ENCODE measurements around the gene CPA5. TPM values are rescaled to one million over a fixed set of nuclear protein-coding genes. Genes with fewer than 3 reads are reported as not detected.
"Not testable (repeated sequence)": the region's sequence is repeated elsewhere in the genome, so short reads cannot be mapped to it uniquely, and the experiment has no call there.

CPA5 gene
- polyA plus RNA-seq, 3 donors: 0.22 to 0.36 TPM; not detected in 1

GRCh38 chr7:130358471-130358870 is 13.9 kb downstream of the CPA5 start:
- DNase-seq: no peak

DNA sequence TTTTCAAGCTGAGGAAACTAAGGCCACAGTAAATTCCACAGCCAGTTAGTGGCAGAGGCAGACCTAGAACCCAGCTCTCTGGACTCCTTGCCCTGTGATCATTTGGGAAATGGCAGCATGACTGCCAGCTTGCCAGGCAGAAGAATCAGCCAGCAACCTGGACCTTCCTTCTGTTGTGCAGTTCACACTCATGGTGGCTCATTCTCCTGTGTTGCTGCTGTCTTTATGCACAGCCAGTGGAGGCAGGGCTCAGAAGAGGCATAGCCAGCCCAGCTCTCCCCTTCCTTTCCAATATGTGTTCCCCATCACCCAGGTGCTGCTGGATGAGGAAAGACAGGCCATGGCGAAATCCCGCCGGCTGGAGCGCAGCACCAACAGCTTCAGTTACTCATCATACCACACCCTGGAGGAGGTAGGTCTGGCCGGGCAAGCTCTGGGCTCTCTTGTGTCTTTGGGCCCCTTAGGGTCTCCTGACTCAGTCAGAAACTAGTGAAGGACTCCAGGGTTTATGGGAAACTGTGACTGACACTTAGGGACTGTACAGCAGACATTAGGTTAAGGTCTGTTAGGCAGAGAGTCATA is 14.8 kb downstream of the CPA5 start:
- no peak for DNase-seq

DNA sequence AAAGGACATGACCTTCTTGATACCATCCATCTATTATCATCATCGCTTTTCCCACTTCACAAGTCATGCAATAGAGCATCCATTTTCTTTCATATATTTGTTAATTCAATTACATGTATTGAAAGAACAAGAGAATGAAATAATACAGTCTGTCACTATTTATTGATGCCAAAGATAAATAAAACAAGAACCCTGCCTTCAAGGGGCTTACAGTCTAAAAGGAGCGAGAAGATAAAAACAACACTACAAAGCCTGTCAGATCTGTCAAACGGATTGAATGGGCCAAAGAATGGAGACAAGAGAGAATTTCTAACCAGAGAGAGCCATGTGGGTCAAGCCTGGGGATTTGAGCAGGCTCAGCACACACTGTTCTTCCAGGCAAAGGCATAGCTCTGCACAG is 15.9 kb downstream of the CPA5 start:
- no peak for DNase-seq

DNA sequence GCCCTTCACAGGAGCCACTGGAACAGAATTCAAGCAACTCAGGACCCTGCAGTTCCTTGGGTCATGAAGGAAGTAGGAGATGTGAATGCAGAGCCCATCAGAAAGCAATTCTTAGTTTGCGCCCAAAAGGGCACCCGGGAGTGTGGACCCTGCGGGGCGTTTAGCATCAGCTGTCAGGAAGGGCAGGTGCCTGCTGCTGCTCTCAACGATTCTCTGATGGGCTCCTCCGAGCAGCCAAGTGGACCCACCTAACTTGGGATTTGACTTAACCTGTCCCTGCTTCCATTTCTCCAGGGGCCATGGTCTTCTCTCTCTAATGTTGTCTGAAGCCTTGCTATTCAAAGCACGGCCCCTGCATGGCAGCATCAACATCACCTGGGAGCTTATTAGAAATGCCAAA is 17.1 kb downstream of the CPA5 start:
- no peak for DNase-seq

DNA sequence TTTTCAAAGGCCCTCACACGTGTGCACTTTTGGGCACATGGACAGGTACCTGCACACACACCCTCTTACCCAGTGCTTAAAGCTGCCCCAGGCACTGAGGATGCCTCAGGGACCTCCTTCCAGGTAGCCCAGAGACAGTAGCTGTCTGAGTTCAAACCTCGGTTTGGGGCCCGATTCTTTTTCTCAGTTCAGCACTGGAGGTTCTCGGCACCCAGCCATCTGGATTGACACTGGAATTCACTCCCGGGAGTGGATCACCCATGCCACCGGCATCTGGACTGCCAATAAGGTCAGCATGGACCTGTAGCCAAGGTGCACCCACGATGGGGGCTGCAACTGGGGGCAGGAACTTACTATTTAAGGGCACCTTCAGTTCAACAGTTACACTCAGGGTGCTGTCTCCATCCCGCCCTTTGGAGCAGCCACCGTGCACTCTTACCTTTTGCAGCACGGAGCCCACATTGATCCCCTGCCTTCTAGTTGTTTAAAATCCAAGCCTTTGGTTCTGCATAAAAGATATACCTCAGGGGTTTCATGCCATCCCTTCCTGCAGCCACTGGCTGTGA is 17.7 kb downstream of the CPA5 start:
- DNase-seq: no peak

DNA sequence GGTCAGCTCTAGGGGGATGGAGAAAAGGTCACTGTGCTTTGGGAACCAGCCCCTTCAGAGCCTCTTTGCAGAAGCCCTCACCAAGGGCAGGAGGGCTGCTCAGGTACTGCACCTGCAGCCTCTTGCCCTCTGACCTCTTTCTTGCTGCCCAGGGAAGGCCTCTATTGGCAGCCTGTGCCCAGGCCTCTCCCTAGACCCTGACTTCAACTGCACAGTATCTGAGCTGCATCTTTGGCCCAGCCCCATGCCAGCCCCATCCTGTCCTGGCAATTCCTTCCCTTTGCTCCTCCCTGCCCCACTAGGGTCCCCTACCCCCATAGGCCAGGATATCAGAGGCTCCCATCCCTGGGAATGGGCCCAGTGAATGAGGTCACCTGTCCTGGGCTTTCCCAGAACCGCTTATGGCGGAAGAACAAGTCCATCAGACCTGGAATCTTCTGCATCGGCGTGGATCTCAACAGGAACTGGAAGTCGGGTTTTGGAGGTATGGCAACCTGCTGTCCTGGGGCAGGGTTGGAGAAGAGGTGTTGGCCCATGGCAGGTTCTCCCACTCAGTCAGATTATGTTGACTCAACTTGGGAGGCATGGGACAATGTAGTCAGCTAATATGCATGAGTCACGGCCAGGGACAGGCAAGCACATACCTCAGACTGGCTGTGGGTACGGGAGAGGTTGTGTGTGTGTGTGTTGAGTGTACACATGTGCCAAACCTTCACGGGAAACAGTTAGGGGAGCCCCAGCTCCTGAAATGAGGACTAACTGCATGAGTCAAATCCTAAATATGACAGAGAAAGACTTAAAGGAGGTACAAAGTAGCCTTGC is 18.6 kb downstream of the CPA5 start:
- no peak for DNase-seq

GRCh38 chr7:130364451-130364850 is 19.8 kb downstream of the CPA5 start:
- no peak for DNase-seq

GRCh38 chr7:130365088-130365487 is 20.5 kb downstream of the CPA5 start:
- no peak for DNase-seq

DNA sequence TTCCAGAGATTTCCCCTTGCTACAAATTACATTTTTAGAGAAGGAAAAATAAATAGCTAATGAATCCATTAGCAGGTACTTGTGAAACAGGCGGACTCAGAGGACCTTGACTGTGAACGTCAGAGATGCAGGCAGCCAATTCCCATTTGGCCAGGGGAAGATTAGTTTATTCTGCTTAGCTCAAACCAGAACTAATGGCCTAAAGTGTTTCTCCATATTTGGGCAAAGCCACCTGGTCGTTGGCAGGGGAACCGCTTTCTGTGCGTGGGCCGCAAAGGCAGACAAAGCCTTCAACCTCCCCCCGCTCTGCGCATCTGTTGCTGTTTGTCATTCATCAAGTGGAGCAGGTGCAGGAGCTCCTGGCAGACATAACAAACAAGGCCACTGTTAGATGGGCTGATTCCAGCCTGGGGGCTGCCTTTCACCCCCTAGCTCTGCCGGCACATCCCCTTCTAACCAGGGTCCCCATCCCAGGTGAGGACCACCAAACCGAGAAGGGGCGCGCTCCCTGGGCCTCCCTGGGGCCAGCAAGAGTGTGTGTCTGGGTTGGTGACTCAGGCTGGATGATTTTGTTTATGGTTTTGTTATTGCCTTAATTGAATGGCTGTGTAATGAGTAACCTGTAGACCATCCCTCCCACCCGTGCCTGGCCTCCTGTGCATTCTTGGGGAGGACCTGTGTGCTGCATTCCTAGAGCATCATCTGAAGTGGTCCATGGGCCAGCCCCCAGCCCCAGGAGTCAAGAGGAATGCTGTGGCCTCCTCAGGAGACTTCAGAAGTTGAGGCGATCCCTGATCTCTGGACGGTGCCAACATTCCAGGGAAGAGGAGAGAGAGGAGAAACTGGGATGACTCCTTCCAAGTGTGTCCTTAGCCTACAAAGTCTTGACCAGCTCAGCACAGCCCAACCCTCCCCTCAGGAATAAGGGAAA is 21.2 kb downstream of the CPA5 start:
- peak; percentile 89 for DNase-seq

GRCh38 chr7:130366564-130366963 is 21.9 kb downstream of the CPA5 start:
- no peak for DNase-seq

DNA sequence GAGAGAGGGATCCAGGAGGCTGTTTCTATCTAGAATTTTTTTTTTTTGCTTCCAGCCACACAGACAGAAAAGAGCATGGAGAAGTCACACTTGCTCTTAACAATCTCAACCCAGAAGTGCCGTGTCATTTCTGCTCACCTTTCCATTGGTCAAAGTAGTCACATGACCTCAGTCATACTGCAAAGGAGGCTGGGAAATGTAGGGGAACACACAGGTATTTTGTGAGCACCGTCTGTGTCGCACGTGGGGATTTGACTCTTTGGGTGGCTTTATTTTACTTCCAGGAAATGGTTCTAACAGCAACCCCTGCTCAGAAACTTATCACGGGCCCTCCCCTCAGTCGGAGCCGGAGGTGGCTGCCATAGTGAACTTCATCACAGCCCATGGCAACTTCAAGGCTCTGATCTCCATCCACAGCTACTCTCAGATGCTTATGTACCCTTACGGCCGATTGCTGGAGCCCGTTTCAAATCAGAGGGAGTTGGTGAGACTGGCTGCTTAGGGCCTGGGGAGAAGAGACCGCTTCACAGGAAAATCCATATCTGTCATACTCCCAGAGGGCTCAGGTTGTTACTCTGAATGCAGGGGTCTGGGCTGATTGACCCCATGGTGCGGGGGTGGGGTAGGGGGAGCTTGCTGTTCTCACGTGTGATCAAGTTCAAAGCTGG is 22.6 kb downstream of the CPA5 start:
- DNase-seq: no peak

GRCh38 chr7:130367836-130368746 is 23.5 kb downstream of the CPA5 start:
- no peak for DNase-seq

DNA sequence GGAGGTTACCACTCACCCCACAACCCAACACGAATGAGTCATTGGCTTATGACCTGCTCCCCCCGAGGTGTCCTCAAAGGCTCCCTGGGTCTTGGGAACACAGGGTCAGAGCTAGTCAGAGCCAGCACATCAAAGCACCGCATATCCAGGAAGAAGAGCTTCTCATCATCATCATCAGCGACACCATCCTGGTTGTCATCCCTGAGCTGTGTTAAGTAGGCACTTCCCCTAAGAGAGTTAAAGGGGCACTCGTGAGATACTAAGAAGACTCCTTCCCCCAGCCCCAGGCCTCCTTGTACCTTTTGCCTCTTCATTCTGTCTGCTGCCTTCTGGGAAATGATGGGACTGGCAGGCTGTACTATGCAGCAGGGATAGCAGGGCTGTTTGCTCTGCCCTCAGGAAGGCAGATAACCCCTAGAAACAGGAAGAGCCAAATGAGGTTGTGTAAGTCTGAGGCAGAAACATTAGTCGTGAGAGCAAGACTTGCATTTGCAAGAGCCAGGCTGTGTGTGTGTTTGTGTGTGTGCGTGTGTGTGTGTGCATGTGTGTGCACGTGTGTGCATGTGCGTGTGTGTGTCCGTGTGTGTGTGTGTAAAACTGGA is 24.6 kb downstream of the CPA5 start:
- no peak for DNase-seq

DNA sequence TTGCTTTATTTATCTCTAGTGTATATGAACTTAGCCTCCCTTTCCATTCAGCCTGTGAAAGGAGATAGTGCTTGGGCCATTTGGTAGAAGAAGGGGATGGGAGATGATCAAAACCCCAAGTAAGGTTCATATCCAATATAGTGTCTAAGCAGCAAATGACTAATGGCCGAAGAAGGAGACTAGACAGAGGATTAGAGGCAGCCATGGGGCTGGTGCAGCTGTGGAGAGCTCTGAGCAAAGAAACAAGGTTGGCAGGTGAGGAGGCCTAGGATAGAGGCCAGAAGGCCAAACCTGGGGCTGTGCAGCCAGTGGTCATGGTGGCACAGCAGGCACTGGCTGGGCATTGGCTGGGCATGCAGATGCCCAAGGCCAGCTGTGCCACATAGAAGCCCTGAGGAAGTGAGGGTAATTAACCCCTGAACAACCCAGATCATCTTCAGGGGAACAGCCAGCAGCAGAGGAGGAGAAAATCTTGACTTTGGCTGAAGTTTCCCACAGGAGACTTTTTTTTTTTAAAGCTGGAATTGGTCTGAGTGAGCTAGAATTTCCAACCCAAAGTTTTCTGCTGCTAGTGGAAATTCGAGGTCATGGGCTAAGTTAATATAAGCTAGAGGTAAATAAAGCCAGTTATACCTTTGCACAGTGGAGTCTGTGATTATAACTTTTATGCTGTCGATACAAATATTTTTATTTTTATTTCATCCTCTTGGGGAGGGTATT is 25.4 kb downstream of the CPA5 start:
- DNase-seq: no peak

DNA sequence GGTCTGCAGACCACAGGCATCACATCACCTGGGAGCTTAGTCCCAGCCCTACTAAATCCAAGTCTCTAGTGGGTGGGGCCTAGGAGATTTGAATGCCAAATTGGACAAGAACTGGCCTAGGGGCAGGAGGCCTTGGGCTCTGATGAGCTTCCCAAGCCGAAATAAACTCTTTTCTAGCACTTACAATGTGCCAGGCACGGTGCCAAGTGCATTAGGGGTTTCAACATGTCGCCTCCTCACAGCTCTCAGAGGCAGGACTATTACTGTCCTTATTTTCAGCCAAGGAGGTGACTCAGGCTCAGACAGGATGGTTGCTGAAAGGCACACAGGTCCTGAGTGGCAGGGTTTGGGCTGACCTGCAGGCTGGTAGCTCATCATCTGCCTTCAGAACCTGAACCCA is 26.4 kb downstream of the CPA5 start:
- DNase-seq: no peak

GRCh38 chr7:130372402-130373165 is 28.0 kb downstream of the CPA5 start:
- DNase-seq: no peak

GRCh38 chr7:130374507-130374906 is 29.9 kb downstream of the CPA5 start:
- no peak for DNase-seq

- DNase-seq: not testable (repeated sequence)
Observed at GRCh38 chr7:130376461-130376860, 31.8 kb downstream of the CPA5 start.

GRCh38 chr7:130377178-130377577 is 32.6 kb downstream of the CPA5 start:
- DNase-seq: no peak

Measured in renal pelvis (tissue), 4 donors.